Stimulated activated CD4-positive, alpha-beta T cell treated with anti-CD3 and anti-CD28 coated beads, Interleukin-1b, Interleukin-23, amount 100 ng/mL, for 1 hour (primary cell): ENCODE results near the gene MED7.

Experiments
- DNase-seq, 2 donors: peaks; one replicate each; pipeline ENCODE4 v3.0.0-alpha.2; 2020; ENCODE audit warnings: low read depth in 2 of 2

The MED7 gene

DNA sequence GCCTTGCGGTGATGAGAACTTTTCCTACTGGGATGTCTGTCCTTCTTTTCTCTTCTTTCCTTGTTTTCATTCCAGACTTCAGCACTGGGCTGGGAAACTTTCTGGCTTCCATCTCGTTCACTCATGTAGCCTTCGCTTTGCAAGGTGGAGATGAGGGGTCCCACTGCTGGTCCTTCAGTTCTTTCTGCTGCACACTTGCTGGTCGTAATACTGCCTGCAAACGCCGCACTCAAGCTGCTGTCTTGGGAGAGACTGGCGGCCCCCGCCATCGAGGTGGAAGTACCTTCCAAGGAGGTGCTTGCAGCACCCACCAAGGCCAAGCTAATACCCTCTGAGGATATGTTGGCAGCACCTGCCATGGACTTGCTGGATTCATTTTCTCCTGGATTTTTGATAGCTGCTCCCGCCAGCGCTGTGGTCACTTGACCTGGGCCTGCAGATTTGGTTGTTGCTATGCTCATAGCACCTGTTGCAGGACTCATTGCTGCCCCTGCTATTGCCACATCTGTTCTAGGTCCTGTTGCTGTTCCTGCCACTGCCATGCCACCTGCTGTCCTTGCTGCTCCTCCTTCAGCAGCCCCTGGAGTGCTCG lies 20.4 kb upstream of the MED7 start:
- no peak for DNase-seq

GRCh38 chr5:157161996-157162395 lies 19.3 kb upstream of the MED7 start:
- no peak for DNase-seq

DNA sequence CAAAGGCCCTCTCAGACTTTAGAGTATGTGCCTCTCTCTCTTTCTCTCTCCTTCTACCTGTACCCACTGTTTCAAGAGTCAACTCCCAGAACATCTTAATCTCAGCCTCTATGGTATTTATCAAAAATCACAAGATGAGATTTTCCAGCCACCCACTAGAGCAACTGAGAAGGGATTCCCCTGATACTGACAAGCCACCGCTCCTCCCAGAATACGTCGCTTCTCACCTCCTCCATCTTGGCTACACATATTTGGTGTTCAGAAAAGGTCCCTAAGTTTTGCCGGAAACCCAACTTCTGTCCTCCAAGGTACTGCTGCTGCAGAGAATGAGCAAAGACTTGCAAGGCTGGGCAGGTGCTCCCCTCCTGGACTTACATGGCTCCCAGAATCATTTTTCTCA lies 17.3 kb upstream of the MED7 start:
- DNase-seq = no peak

DNA sequence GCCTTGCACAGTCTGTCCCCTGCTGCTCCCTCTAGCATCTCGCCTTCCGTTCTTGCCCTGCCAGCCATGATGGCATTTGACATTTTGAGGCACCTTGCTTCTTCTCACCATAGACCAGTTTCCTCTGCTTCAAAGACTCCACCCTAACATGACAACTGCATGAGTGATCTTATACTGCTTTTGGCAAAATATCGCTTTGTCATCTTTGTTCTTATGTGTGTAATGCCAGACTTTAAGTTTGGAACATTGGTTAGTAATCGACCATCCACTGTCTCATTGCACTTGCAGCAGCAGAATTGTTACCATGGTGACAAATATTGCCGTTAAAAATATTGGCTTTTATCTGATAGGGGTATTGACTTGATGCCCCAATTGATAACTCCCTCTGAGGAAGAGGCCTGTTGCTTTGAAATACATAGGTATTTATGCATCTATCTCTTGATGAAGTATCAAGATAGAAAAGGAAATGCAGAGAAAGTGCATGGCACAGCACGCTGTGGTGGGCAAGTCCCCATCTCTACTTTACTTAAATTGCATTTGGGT lies 16.6 kb upstream of the MED7 start:
- DNase-seq = no peak

- no peak for DNase-seq
These were observed 14.7 kb upstream of the MED7 start for GRCh38 chr5:157157293-157157891.

- no peak for DNase-seq
These were observed 12.6 kb upstream of the MED7 start for GRCh38 chr5:157155297-157155696.

DNA sequence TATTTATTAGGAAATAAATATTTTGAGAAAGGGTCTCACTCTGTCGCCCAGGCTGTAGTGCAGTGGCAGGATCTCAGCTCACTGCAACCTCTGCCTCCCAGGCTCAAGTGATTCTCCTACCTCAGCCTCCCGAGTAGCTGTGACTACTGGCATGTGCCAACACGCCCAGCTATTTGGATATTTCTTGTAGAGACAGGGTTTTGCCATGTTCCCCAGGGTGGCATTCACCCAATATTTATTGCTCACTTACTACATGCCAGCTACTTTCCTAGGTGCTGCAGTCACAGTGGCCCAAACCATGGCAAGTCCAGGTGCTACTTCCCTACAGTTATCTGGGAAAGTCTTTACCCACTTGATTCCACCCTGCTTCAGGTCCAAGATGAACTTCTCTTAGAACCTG lies 8.3 kb upstream of the MED7 start:
- DNase-seq = no peak

- peak; percentile 63 for DNase-seq
These were observed 6.3 kb upstream of the MED7 start for GRCh38 chr5:157148734-157149615.

DNA sequence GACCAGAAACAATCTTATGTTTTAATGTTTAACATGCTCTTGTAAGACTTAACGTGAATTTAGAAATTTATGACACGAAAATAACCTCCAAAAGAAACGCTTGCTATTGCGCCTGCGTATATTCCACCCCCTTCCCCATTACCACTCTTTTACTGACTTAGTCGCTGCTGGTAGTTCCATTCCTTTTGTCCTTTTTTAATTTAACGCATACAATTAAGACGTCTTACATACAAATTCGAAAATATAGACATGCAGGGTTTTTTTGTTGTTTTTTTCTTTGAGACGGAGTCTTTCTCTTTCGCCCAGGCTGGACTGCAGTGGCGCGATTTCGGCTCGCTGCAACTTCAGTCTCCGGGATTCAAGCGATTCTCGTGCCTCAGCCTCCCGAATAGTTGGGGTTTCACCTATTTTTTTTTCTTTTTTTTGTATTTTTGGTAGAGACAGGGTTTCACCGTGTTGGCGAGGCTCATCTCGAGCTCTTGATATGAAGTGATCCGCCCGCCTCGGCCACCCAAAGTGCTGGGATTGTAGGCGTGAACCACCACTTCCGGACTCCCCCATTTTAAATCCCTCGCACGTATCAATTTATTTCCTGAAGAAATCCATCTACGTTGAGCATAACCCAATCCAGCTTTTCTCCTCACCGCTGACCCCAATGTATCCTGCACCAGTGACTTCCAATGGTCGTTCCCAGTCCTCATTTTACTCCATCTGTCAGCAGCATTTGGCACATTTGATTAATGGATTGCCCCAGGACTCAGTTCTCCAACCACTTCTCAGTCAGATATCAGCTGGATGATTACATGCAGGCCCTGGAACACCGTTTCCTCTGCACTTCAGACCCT lies 684 bp upstream of the MED7 start:
- no peak for DNase-seq

- no peak for DNase-seq
These were observed 5.0 kb downstream of the MED7 start for GRCh38 chr5:157137691-157138090.

- DNase-seq = no peak
These were observed 10.4 kb downstream of the MED7 start for GRCh38 chr5:157132281-157132612.

GRCh38 chr5:157130925-157131324 lies 11.7 kb downstream of the MED7 start:
- DNase-seq = no peak

DNA sequence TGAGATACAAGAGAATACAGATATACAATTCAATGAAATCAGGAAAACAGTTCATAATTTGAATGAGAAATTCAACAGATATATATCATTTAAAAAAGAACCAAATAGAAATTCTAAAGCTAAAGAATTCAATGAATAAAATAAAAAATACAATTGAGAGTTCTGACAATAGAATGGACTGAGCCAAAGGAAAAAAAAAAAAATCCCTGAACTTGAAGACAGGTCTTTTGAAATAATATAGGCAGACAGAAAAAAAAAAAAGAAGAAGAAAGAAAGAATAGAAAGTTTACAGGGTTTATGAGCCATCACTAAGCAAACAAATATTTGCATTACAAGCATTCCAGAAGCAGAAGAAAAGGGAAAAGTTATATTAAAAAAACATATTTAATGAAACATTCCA lies 21.0 kb downstream of the MED7 start:
- no peak for DNase-seq

- no peak for DNase-seq
These were observed 22.6 kb downstream of the MED7 start for GRCh38 chr5:157120102-157120501.

DNA sequence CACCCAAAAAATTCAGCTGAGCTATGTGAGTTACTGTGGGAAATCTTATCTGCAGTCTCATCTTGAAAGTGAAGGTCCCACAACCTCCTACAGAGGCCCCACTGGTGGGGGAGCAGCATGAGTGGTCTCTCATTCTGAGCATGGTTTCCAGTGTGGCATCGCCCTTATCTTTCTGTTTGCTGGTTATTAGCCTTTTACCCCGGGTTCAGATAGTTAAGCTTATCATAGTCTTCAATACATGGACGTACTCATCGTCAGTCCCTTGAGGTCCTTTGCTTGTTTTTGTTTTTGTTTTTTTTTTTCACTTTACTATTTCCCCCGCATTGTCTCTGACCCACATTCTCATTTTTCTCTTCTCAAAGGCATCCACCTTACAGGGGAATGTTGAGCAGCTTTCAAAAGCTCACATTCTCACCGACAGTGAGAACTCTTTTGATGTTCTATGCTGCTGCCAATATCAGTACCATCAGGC lies 26.1 kb downstream of the MED7 start:
- DNase-seq = no peak

DNA sequence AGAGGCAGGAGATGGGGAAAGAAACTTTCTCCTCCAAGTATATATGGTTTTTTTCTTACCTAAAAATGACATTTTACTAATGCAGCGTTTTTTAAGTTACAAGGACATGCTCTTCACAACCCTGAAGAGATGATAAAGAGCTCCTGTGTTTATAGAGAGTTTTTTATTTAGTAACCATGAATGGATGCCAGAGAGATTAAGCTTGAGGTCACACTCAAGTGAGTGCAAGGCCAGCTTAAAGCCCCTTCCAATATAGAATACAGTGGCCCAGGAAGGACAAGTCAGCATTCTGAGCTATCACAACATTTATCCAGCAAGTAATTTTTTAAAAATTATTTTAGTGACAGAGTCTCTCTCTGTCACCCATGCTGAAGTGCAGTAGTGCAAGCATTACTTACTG lies 27.2 kb downstream of the MED7 start:
- no peak for DNase-seq

DNA sequence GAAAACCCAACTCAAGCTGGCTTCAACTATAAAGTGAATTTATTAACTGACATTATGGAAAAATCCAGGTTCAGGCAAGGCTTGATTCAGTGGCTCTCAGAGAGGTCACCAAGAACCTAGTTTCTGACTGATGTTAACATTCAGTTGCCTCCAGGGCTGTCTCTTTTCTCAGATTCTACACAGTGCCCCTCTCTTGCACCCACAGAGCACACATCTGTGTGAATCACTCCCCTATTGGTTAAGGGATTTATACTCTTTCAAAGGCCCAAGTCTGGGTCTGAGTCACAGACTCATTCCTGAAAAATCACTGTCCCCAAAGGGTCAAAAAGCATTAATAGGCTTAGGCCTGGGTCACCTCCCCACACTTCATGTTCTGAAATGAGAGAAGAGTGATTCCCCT lies 27.7 kb downstream of the MED7 start:
- DNase-seq = no peak

GRCh38 chr5:157113002-157113401 lies 29.7 kb downstream of the MED7 start:
- DNase-seq = no peak

- DNase-seq = no peak
These were observed 32.9 kb downstream of the MED7 start for GRCh38 chr5:157109744-157110143.

DNA sequence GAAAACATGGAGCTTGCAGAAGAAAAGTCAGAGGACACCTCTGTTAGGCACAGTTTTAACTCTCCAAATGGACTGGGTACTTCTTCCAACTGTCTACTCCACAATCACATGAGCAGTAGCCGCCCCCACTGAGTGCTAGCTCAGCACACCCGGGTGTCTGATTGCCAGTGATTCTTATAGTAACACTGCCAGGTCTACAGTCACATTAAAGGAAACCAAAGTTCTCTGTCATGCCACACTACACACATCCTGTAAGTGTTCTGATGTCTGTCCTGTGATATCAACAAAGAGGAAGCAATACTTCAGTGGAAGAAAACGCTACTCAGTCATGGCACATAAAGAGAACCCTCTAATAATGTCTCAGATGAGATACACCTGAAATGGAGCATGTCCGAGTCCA lies 33.7 kb downstream of the MED7 start, which contains the start of gene HAVCR2:
Gene HAVCR2, minus strand, starts transcription at position 69 of the 400 bp plus-strand sequence. Its CDS starts 61 bp downstream, at position 8.
- DNase-seq = no peak

- DNase-seq = no peak
These were observed 35.2 kb downstream of the MED7 start for GRCh38 chr5:157107508-157107907.
